Astrocyte (in vitro differentiated cells and primary cell): Measurements from ENCODE around the gene GALNS. TPM values are rescaled to one million over a fixed set of nuclear protein-coding genes. Genes with fewer than 3 reads are reported as not detected.
A peak's percentile ranks its signal among the peaks of the same experiment; 100 is the strongest.

Experiments
- DNase-seq: peaks from one replicate; pipeline ENCODE4 v3.0.0-alpha.2; 2010; ENCODE audit warnings: low read depth
- FAIRE-seq: peaks from 2 replicates; lab custom pipeline; 2011; peaks lifted over from hg19 to GRCh38; lab: Jason Lieb, UNC
- H2AFZ ChIP-seq: 2 replicates; pipeline ENCODE4 v1.6.0; 2012; ENCODE audit warnings: low read depth, low read length, inconsistent platforms
- H3K27ac ChIP-seq: 2 replicates; pipeline ENCODE4 v1.5.1; 2011; ENCODE audit warnings: low read depth, low read length, inconsistent platforms
- H3K27me3 ChIP-seq: 2 replicates; pipeline ENCODE4 v1.6.0; 2011; ENCODE audit warnings: low read length, inconsistent platforms; ENCODE audit not compliant: insufficient read depth
- H3K36me3 ChIP-seq: 2 replicates; pipeline ENCODE4 v1.5.1; 2011; ENCODE audit warnings: low read length, inconsistent platforms; ENCODE audit not compliant: insufficient read depth
- H3K4me1 ChIP-seq: 2 replicates; pipeline ENCODE4 v1.5.1; 2011; ENCODE audit warnings: low read length, inconsistent platforms; ENCODE audit not compliant: insufficient read depth
- H3K4me2 ChIP-seq: 2 replicates; pipeline ENCODE4 v1.6.0; 2012; ENCODE audit warnings: low read length, inconsistent platforms
- H3K4me3 ChIP-seq: 2 replicates; pipeline ENCODE4 v1.5.1; 2011; ENCODE audit warnings: low read depth, mild to moderate bottlenecking, low read length, inconsistent platforms; ENCODE audit not compliant: insufficient read depth
- H3K79me2 ChIP-seq: 2 replicates; pipeline ENCODE4 v1.6.0; 2012; ENCODE audit warnings: mild to moderate bottlenecking, low read length, inconsistent platforms; ENCODE audit not compliant: insufficient read depth
- H3K9ac ChIP-seq: 2 replicates; pipeline ENCODE4 v1.6.0; 2012; ENCODE audit warnings: mild to moderate bottlenecking, low read length, inconsistent platforms
- H3K9me3 ChIP-seq: 2 replicates; pipeline ENCODE4 v1.5.1; 2012; ENCODE audit warnings: low read depth, mild to moderate bottlenecking, low read length, inconsistent platforms; ENCODE audit not compliant: insufficient read depth
- H4K20me1 ChIP-seq: 2 replicates; pipeline ENCODE4 v1.6.0; 2012; ENCODE audit warnings: low read length, inconsistent platforms; ENCODE audit not compliant: insufficient read depth
- H3K27ac Mint-ChIP-seq: one replicate; pipeline ENCODE4 v1.8.0; 2021; ENCODE audit warnings: mild to moderate bottlenecking, mixed read lengths; ENCODE audit not compliant: unreplicated experiment
- H3K27me3 Mint-ChIP-seq: one replicate; pipeline ENCODE4 v1.8.0; 2021; ENCODE audit warnings: low read depth, mixed read lengths; ENCODE audit not compliant: unreplicated experiment
- H3K36me3 Mint-ChIP-seq: one replicate; pipeline ENCODE4 v1.8.0; 2021; ENCODE audit warnings: low read depth, mixed read lengths; ENCODE audit not compliant: unreplicated experiment
- H3K4me1 Mint-ChIP-seq: one replicate; pipeline ENCODE4 v1.8.0; 2021; ENCODE audit warnings: low read depth, mixed read lengths; ENCODE audit not compliant: unreplicated experiment
- H3K4me3 Mint-ChIP-seq: one replicate; pipeline ENCODE4 v1.8.0; 2021; ENCODE audit warnings: mild to moderate bottlenecking, moderate library complexity, mixed read lengths; ENCODE audit not compliant: unreplicated experiment
- H3K9me3 Mint-ChIP-seq: one replicate; pipeline ENCODE4 v1.8.0; 2021; ENCODE audit warnings: mild to moderate bottlenecking, mixed read lengths; ENCODE audit not compliant: unreplicated experiment
- EZH2 ChIP-seq: IDR thresholded peaks from 2 replicates; pipeline ENCODE4 v1.6.1; 2012; ENCODE audit warnings: mild to moderate bottlenecking, low read length, inconsistent platforms; ENCODE audit not compliant: insufficient read depth
- total RNA-seq: library from RNA; stranded (reverse); gene quantifications from 2 replicates; pipeline ENCODE4 v1.2.1, GENCODE V29; 2021
- TF ChIP-seq, protein P1 (sequence below): IDR thresholded peaks from 2 replicates; pipeline ENCODE4 v1.5.1; 2011; ENCODE audit warnings: low read depth, mild to moderate bottlenecking, inconsistent platforms, low read length, moderate library complexity; ENCODE audit not compliant: insufficient read depth

Gene GALNS
- total RNA-seq, 1 donor from 2014 or later, result 31.7 TPM

- no peak overlapping the region for H2AFZ ChIP-seq
- Mint-ChIP-seq H3K36me3 (no peaks in the 10 kb centered on the region), H3K27ac (no peak overlapping the region), H3K4me1 (no peaks in the 10 kb centered on the region), H3K9me3 (no peaks in the 10 kb centered on the region), H3K4me3 (no peak overlapping the region), H3K27me3 (peaks cover 2% of the 10 kb centered on the region)
- H3K36me3 ChIP-seq, result no peaks in the 10 kb centered on the region
- H3K27me3 ChIP-seq, result no peaks in the 10 kb centered on the region
- H3K79me2 ChIP-seq, result no peaks in the 10 kb centered on the region
- no peak overlapping the region for H3K27ac ChIP-seq
- no peak overlapping the region for H3K9ac ChIP-seq
- FAIRE-seq (no peak), DNase-seq (no peak)
- H4K20me1 ChIP-seq, result no peaks in the 10 kb centered on the region
- H3K9me3 ChIP-seq, result no peaks in the 10 kb centered on the region
- no peak overlapping the region for H3K4me3 ChIP-seq
- TF ChIP-seq, protein P1, sequence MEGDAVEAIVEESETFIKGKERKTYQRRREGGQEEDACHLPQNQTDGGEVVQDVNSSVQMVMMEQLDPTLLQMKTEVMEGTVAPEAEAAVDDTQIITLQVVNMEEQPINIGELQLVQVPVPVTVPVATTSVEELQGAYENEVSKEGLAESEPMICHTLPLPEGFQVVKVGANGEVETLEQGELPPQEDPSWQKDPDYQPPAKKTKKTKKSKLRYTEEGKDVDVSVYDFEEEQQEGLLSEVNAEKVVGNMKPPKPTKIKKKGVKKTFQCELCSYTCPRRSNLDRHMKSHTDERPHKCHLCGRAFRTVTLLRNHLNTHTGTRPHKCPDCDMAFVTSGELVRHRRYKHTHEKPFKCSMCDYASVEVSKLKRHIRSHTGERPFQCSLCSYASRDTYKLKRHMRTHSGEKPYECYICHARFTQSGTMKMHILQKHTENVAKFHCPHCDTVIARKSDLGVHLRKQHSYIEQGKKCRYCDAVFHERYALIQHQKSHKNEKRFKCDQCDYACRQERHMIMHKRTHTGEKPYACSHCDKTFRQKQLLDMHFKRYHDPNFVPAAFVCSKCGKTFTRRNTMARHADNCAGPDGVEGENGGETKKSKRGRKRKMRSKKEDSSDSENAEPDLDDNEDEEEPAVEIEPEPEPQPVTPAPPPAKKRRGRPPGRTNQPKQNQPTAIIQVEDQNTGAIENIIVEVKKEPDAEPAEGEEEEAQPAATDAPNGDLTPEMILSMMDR, result no peak
- TF ChIP-seq EZH2, result no peak
- H3K4me2 ChIP-seq, result no peak overlapping the region
- H3K4me1 ChIP-seq, result peaks cover 15% of the 10 kb centered on the region
These were observed 60.5 kb downstream of the GALNS start for GRCh38 chr16:88796278-88796677.

DNA sequence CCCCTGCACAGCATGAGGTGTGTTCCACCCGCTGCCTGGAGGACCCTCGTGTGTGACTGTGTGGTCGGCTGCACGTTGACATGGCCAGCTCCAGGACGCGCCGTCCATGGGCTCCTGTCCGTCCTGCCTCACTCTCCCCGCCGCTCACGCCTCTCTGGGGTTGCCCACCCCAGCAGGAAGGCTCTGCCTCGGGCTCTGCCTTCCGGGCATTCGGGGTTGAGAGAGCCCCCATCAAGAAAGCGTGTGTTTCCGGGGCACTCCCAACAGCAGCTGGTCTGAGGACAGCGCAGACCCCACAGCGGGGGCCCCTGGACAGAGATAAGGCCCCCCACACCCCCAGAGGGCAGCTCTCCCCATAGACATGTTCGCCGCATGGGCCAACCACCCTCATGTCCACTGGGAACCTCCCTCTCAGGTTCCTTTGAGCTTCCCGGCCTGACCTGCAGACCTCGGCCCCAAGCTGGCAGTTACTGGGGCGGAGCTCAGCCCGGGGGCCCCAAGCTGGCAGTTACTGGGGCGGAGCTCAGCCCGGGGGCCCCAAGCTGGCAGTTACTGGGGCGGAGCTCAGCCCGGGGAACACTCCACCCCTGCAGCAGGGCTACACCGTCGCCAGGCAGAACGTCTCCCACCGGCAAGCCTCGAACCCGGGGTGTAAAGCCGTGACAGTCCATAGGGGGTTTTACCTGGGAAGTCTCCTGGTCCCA, 63.3 kb downstream of the GALNS start:
- Mint-ChIP-seq H3K9me3 (no peaks in the 10 kb centered on the region), H3K4me1 (peaks cover 2% of the 10 kb centered on the region), H3K27ac (no peak overlapping the region), H3K36me3 (no peaks in the 10 kb centered on the region), H3K27me3 (no peaks in the 10 kb centered on the region), H3K4me3 (no peak overlapping the region)
- peaks cover 23% of the 10 kb centered on the region for H3K4me1 ChIP-seq
- H3K79me2 ChIP-seq, result no peaks in the 10 kb centered on the region
- no peaks in the 10 kb centered on the region for H3K27me3 ChIP-seq
- H3K36me3 ChIP-seq, result no peaks in the 10 kb centered on the region
- H4K20me1 ChIP-seq, result no peaks in the 10 kb centered on the region
- no peak overlapping the region for H3K4me2 ChIP-seq
- TF ChIP-seq, protein P1, result no peak
- no peak for TF ChIP-seq EZH2
- H3K9ac ChIP-seq, result no peak overlapping the region
- no peak overlapping the region for H3K4me3 ChIP-seq
- no peaks in the 10 kb centered on the region for H3K9me3 ChIP-seq
- FAIRE-seq (no peak), DNase-seq (no peak)
- H3K27ac ChIP-seq, result no peak overlapping the region
- H2AFZ ChIP-seq, result no peak overlapping the region

GRCh38 chr16:88792668-88793250, 64.0 kb downstream of the GALNS start:
- peak overlapping the region; percentile 69 for H3K4me2 ChIP-seq
- FAIRE-seq, result no peak

More at GRCh38 chr16:88792668-88793250, 64.0 kb downstream of the GALNS start:
- Histone ChIP-seq H4K20me1 (no peaks in the 10 kb centered on the region), H2AFZ (peak overlapping the region; percentile 18), H3K36me3 (no peaks in the 10 kb centered on the region), H3K4me1 (peaks cover 23% of the 10 kb centered on the region), H3K4me3 (no peak overlapping the region), H3K27me3 (no peaks in the 10 kb centered on the region), H3K79me2 (no peaks in the 10 kb centered on the region), H3K9me3 (no peaks in the 10 kb centered on the region), H3K9ac (no peak overlapping the region), H3K27ac (no peak overlapping the region)
- DNase-seq, result no peak
- H3K9me3 Mint-ChIP-seq, result no peaks in the 10 kb centered on the region
- peaks cover 2% of the 10 kb centered on the region for H3K27me3 Mint-ChIP-seq
- H3K36me3 Mint-ChIP-seq, result no peaks in the 10 kb centered on the region
- peak overlapping the region; percentile 69 for H3K27ac Mint-ChIP-seq
- H3K4me3 Mint-ChIP-seq, result no peak overlapping the region
- H3K4me1 Mint-ChIP-seq, result peaks cover 2% of the 10 kb centered on the region
- no peak for TF ChIP-seq EZH2
- TF ChIP-seq, protein P1, result no peak
